Ascending aorta (tissue), 2 donors: ENCODE measurements around the gene DSTN. TPM values are rescaled to one million over a fixed set of nuclear protein-coding genes. Genes with fewer than 3 reads are reported as not detected.

Experiments
- DNase-seq, 2 donors: peaks; one replicate each; pipeline ENCODE4 v3.0.0-alpha.2; 2019; ENCODE audit warnings: low spot score in 2 of 2
- H3K27ac ChIP-seq, 2 donors: fragments of 200-600 bp; sonication (generic); one replicate each; pipeline ENCODE4 v1.5.1; 2016 to 2017; ENCODE audit warnings: mild to moderate bottlenecking in 1 of 2
- H3K27me3 ChIP-seq: fragments of 200-600 bp; sonication (generic); one replicate; pipeline ENCODE4 v1.5.1; 2017
- H3K36me3 ChIP-seq, 2 donors: fragments of 200-600 bp; sonication (generic); one replicate each; pipeline ENCODE4 v1.5.1; 2016
- H3K4me1 ChIP-seq, 2 donors: fragments of 200-600 bp; sonication (generic); one replicate each; pipeline ENCODE4 v1.5.1; 2016 to 2017; ENCODE audit warnings: mild to moderate bottlenecking in 1 of 2
- H3K4me3 ChIP-seq, 2 donors: fragments of 200-600 bp; sonication (generic); one replicate each; pipeline ENCODE4 v1.5.1; 2016 to 2017; ENCODE audit warnings: mild to moderate bottlenecking in 1 of 2
- H3K9me3 ChIP-seq, 2 donors: fragments of 200-600 bp; sonication (generic); one replicate each; pipeline ENCODE4 v1.5.1; 2016
- CTCF ChIP-seq, 3 experiments: fragments of 200-600 bp in 2 of 3; fragments of 450-650 bp in 1 of 3; sonication (generic) in 2 of 3; IDR thresholded peaks; one replicate each; pipeline ENCODE4 v1.5.1; 2016 to 2019; ENCODE audit warnings: antibody characterized with exemption in 3 of 3, mild to moderate bottlenecking in 1 of 3, moderate library complexity in 1 of 3
- intact Hi-C: fragments of 100-400 bp; cut with DNase I; formaldehyde crosslinking; loops from one replicate; pipeline ENCODE4 v1.15.1; 2023
- total RNA-seq: library from RNA; depleted of rRNA; stranded (reverse); fragments of >200 nt; gene quantifications from one replicate; pipeline ENCODE4 v1.1.0, GENCODE V29; 2016

The DSTN gene
- total RNA-seq, 1 donor from 2014 or later, result 452 TPM

GRCh38 chr20:17543531-17544131 is 26.2 kb upstream of the DSTN start:
- Histone ChIP-seq H3K36me3 (no peaks in the 10 kb centered on the region), H3K4me3 (peak overlapping the region in 1 of 2 donors; percentile 10), H3K4me1 (peaks cover 18 to 40% of the 10 kb centered on the region in 2 donors), H3K27me3 (no peaks in the 10 kb centered on the region), H3K9me3 (no peaks in the 10 kb centered on the region), H3K27ac (peak overlapping the region; percentile 69 to 86)
- DNase-seq, result no peak
- no peak for TF ChIP-seq CTCF (IDR thresholded peaks at IDR 0.05)
- intact Hi-C loops, result loop anchor here (1.0 to 2.0 kb wide), 3 partner anchors 15 to 137 kb away; no protein-coding TSS in a partner anchor

DNA sequence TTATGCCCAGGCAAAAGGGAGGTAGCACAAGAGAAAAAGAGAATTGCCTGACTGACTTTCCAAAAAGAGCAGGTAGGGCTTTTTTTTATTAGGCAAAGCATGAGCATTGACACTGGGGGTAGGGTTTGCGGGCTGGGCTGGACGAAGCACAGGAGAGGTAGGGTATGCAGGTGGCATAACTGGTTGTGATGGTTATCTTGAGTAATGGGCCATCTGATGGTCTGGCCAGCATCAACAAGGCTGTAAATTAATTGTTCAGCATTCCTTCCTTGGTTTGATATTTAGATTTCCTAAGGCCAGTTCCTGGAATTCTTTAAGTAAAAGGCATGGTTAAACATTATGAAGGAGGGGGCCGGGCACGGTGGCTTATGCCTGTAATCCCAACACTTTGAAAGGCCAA is 24.7 kb upstream of the DSTN start:
- Histone ChIP-seq H3K36me3 (no peaks in the 10 kb centered on the region), H3K9me3 (no peaks in the 10 kb centered on the region), H3K4me3 (no peak overlapping the region), H3K27me3 (no peaks in the 10 kb centered on the region), H3K27ac (peak overlapping the region in 1 of 2 donors; percentile 69), H3K4me1 (peaks cover 18 to 39% of the 10 kb centered on the region in 2 donors)
- DNase-seq, result no peak
- intact Hi-C loops, result no loop called here
- no peak for TF ChIP-seq CTCF (IDR thresholded peaks at IDR 0.05)

- no peaks in the 10 kb centered on the region for H3K9me3 ChIP-seq
- H3K4me1 ChIP-seq, result peaks cover 4 to 13% of the 10 kb centered on the region in 2 donors
- TF ChIP-seq CTCF (IDR thresholded peaks at IDR 0.05), result no peak
- intact Hi-C loops, result no loop called here
- H3K36me3 ChIP-seq, result no peaks in the 10 kb centered on the region
- H3K27me3 ChIP-seq, result no peaks in the 10 kb centered on the region
- peak overlapping the region; percentile 45 to 58 for H3K27ac ChIP-seq
- no peak overlapping the region for H3K4me3 ChIP-seq
- no peak for DNase-seq
Observed at GRCh38 chr20:17549131-17549530, 20.7 kb upstream of the DSTN start.

GRCh38 chr20:17555106-17555505 is 14.8 kb upstream of the DSTN start:
- TF ChIP-seq CTCF (IDR thresholded peaks at IDR 0.05), result no peak
- no peak for DNase-seq

DNA sequence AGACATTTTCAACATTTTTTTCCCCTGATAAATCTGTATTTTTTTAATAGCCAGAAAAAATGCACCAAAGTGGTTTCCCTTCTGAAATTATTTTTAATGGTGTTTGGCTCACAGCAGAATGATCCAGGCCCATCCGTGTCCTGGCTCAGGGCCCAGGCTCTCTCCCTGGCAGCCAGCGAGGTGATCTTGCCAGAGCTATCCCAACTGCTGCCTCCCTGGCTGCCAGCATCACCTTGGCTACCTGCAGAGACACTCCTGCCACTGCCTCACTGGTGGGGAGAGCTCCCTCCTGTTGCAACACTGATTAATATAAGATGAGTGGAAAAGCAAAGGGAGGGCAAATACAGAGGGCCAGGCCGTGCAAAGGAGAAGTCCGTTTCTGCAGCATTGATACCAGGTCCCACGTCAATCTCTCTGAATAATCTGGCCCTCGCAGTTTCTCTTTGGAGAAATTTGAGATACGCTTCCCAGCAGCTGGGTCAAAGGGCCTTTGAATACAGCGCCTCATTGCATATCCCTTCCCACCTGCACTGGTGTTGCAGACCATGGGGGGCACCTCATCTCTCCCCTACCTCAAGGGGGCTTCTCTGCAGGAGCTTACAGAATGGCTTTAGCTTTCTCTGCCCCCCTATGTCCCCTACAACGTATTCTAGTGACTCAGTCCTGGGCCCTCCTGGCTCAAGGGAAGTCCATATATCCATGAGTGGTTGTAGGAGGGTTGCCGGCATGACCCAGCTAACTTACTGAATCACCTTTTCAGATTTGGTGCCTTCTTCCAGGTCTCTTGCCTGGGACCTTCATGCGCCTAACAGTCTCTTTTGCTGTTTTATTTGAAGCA is 12.8 kb upstream of the DSTN start:
- no peak for TF ChIP-seq CTCF (IDR thresholded peaks at IDR 0.05)
- peak in 1 of 2 donors; percentile 82 for DNase-seq
- H3K4me1 ChIP-seq, result peaks cover 19 to 53% of the 10 kb centered on the region in 2 donors
- no peak overlapping the region for H3K4me3 ChIP-seq
- H3K36me3 ChIP-seq, result no peaks in the 10 kb centered on the region
- H3K27me3 ChIP-seq, result no peaks in the 10 kb centered on the region
- no peaks in the 10 kb centered on the region for H3K9me3 ChIP-seq
- intact Hi-C loops, result no loop called here
- H3K27ac ChIP-seq, result peak overlapping the region; percentile 98 to 100

More at GRCh38 chr20:17555106-17555505, 14.8 kb upstream of the DSTN start:
- Histone ChIP-seq H3K36me3 (no peaks in the 10 kb centered on the region), H3K4me3 (no peak overlapping the region), H3K27ac (peak overlapping the region; percentile 98 to 100), H3K4me1 (peaks cover 9 to 34% of the 10 kb centered on the region in 2 donors), H3K27me3 (no peaks in the 10 kb centered on the region), H3K9me3 (no peaks in the 10 kb centered on the region)
- intact Hi-C loops, result no loop called here
